Measurements from ENCODE around the gene MINPP1. TPM values are rescaled to one million over a fixed set of nuclear protein-coding genes. Genes with fewer than 3 reads are reported as not detected.

Gene MINPP1
- total RNA-seq, 3 donors from 2014 or later (not counting 1 experiment from before 2014, with no cell fraction given): 3.6 to 5.8 (median 5.4) TPM

- H3K4me3 ChIP-seq (ENCODE audit: low read length): no peak overlapping the region
- no peak for TF ChIP-seq CTCF (IDR thresholded peaks at IDR 0.05)
- no peaks in the 10 kb centered on the region for H3K4me1 ChIP-seq (ENCODE audit: control insufficient read depth, insufficient read depth, low read length)
- H3K27me3 Mint-ChIP-seq (ENCODE audit: low read depth in 2 of 2): peaks cover 1 to 5% of the 10 kb centered on the region in 2 donors
- H3K36me3 Mint-ChIP-seq: no peaks in the 10 kb centered on the region
- intact Hi-C loops (cut with micrococcal nuclease): loop anchor here (1.0 kb wide), 1 partner anchor 21 kb away; no protein-coding TSS in a partner anchor
- no peak overlapping the region for H3K27ac Mint-ChIP-seq
- H3K9me3 Mint-ChIP-seq: no peaks in the 10 kb centered on the region
- H3K4me1 Mint-ChIP-seq: peaks cover 7 to 8% of the 10 kb centered on the region in 2 donors
- WGBS (ENCODE audit: insufficient coverage): no CpG with 5 or more reads among the region's 1 CpG
- H3K36me3 ChIP-seq (ENCODE audit: control insufficient read depth, insufficient read depth, low read length): no peaks in the 10 kb centered on the region
- H3K27ac ChIP-seq (ENCODE audit: low read length): no peak overlapping the region
- H3K27me3 ChIP-seq (ENCODE audit: control insufficient read depth, insufficient read depth, low read length): no peaks in the 10 kb centered on the region
- no peak for ATAC-seq
- no peak for DNase-seq
- H3K9me3 ChIP-seq (ENCODE audit: control insufficient read depth, insufficient read depth, low read length): no peaks in the 10 kb centered on the region
- no peak overlapping the region for H3K4me3 Mint-ChIP-seq
Measured at GRCh38 chr10:87600581-87600980, 95.9 kb downstream of the MINPP1 start.

Other genes with a start within 250 kb of the MINPP1 start
- gene NUTM2D, start 147.1 kb upstream of the MINPP1 start, total RNA-seq: 1 to 10 TPM; 3.1 to 5.2 (median 4.6) TPM
- gene PAPSS2, start 155.0 kb downstream of the MINPP1 start, total RNA-seq: 1 to 10 TPM in 1 of 3 donors, under 1 TPM in 1, not detected in 1; 0.13 to 1.1 TPM

Measured in natural killer cell (primary cell).